Smooth muscle cell (in vitro differentiated cells): Measurements from ENCODE around the gene RCOR1. TPM values are rescaled to one million over a fixed set of nuclear protein-coding genes. Genes with fewer than 3 reads are reported as not detected.

ENCODE experiments used
- DNase-seq: peaks from one replicate; lab custom pipeline; 2025; ENCODE audit not compliant: unreplicated experiment; lab: John Stamatoyannopoulos, UW
- H2AFZ ChIP-seq: fragments of 200-600 bp; sonication (generic); 2 replicates; pipeline ENCODE4 v1.6.0; 2016; ENCODE audit warnings: antibody characterized with exemption, low read depth, mild to moderate bottlenecking
- H3F3A ChIP-seq: fragments of 200-600 bp; sonication (generic); 2 replicates; pipeline ENCODE4 v1.6.0; 2017; ENCODE audit warnings: antibody characterized with exemption, low read depth
- H3K27ac ChIP-seq: fragments of 200-600 bp; sonication (generic); 2 replicates; pipeline ENCODE4 v1.5.1; 2016; ENCODE audit warnings: low read depth, mild to moderate bottlenecking
- H3K27me3 ChIP-seq: fragments of 200-600 bp; sonication (generic); 2 replicates; pipeline ENCODE4 v1.6.1; 2016; ENCODE audit warnings: low read depth, mild to moderate bottlenecking
- H3K36me3 ChIP-seq: fragments of 200-600 bp; sonication (generic); 2 replicates; pipeline ENCODE4 v1.5.1; 2016; ENCODE audit warnings: low read depth
- H3K4me1 ChIP-seq: fragments of 200-600 bp; sonication (generic); 2 replicates; pipeline ENCODE4 v1.5.1; 2016; ENCODE audit warnings: low read depth
- H3K4me2 ChIP-seq: fragments of 200-600 bp; sonication (generic); 2 replicates; pipeline ENCODE4 v1.6.0; 2016; ENCODE audit warnings: mild to moderate bottlenecking
- H3K4me3 ChIP-seq: fragments of 200-600 bp; sonication (generic); 2 replicates; pipeline ENCODE4 v1.5.1; 2016; ENCODE audit warnings: mild to moderate bottlenecking
- H3K79me2 ChIP-seq: fragments of 200-600 bp; sonication (generic); 2 replicates; pipeline ENCODE4 v1.6.0; 2016; ENCODE audit warnings: low read depth, mild to moderate bottlenecking
- H3K9ac ChIP-seq: fragments of 200-600 bp; sonication (generic); 2 replicates; pipeline ENCODE4 v1.6.0; 2016; ENCODE audit warnings: low read depth
- H3K9me3 ChIP-seq: fragments of 200-600 bp; sonication (generic); replicated peaks from 2 replicates; pipeline ENCODE4 v1.5.1; 2016; ENCODE audit warnings: low read depth
- H4K20me1 ChIP-seq: fragments of 200-600 bp; sonication (generic); 2 replicates; pipeline ENCODE4 v1.6.0; 2016; ENCODE audit warnings: low read depth
- WGBS: methylation state at CpG from one replicate; pipeline ENCODE4 v1.1.7; 2016; ENCODE audit warnings: low lambda C conversion rate; 5-methylcytosine and 5-hydroxymethylcytosine counted together
- polyA plus RNA-seq: library from polyadenylated mRNA; unstranded; fragments of >200 nt; fragmentation: Nextera tagmentation; extraction: Ambion mirVana; gene quantifications from 2 replicates; pipeline ENCODE4 v1.2.1, GENCODE V29; 2016
- total RNA-seq: library from RNA; depleted of rRNA; stranded (reverse); fragments of >200 nt; gene quantifications from 2 replicates; pipeline ENCODE4 v1.2.3, GENCODE V29; 2014
- TF ChIP-seq, protein P1 (sequence below): fragments of 200-600 bp; sonication (generic); IDR thresholded peaks from 2 replicates; pipeline ENCODE4 v1.5.1; 2017; ENCODE audit warnings: borderline replicate concordance, mild to moderate bottlenecking, antibody characterized with exemption; ENCODE audit not compliant: insufficient read depth, poor library complexity, severe bottlenecking

Gene RCOR1
- total and polyA plus RNA-seq, 2 experiments from 2014 or later = 4.4 to 29.3 TPM

DNA sequence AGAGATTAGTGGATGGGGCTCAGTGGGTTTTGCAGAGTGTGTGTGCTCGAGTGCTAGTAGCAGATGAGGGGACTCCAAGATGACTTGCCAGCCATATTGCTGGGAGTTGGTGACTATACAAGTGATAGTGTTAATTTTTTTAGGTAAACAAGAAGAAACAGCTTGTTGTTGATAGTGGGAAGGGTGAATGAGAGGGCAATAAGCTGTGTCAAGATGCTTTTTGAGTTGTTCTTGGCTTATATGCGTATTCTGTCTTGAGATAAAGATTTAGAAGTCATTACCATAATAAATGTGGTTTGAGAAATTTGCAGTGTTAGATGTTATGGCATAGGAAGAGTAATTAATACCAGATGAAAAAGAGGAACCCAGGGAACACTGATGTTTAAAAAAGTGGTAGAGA lies 75.3 kb downstream of the RCOR1 start:
- H3K4me1 ChIP-seq = peaks cover 12% of the 10 kb centered on the region
- H3K4me3 ChIP-seq = no peak overlapping the region
- no peak overlapping the region for H3K9ac ChIP-seq
- no peaks in the 10 kb centered on the region for H3K9me3 ChIP-seq
- H2AFZ ChIP-seq = no peak overlapping the region
- no peak overlapping the region for H3K4me2 ChIP-seq
- H3F3A ChIP-seq = no peaks in the 10 kb centered on the region
- no peaks in the 10 kb centered on the region for H3K36me3 ChIP-seq
- no peak overlapping the region for H3K27ac ChIP-seq
- TF ChIP-seq, protein P1, sequence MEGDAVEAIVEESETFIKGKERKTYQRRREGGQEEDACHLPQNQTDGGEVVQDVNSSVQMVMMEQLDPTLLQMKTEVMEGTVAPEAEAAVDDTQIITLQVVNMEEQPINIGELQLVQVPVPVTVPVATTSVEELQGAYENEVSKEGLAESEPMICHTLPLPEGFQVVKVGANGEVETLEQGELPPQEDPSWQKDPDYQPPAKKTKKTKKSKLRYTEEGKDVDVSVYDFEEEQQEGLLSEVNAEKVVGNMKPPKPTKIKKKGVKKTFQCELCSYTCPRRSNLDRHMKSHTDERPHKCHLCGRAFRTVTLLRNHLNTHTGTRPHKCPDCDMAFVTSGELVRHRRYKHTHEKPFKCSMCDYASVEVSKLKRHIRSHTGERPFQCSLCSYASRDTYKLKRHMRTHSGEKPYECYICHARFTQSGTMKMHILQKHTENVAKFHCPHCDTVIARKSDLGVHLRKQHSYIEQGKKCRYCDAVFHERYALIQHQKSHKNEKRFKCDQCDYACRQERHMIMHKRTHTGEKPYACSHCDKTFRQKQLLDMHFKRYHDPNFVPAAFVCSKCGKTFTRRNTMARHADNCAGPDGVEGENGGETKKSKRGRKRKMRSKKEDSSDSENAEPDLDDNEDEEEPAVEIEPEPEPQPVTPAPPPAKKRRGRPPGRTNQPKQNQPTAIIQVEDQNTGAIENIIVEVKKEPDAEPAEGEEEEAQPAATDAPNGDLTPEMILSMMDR = no peak
- peaks cover 100% of the 10 kb centered on the region for H3K79me2 ChIP-seq
- peaks cover 99% of the 10 kb centered on the region for H4K20me1 ChIP-seq
- WGBS = 81% methylated on average over 2 of the region's 2 CpGs
- H3K27me3 ChIP-seq = no peaks in the 10 kb centered on the region
- no peak for DNase-seq

DNA sequence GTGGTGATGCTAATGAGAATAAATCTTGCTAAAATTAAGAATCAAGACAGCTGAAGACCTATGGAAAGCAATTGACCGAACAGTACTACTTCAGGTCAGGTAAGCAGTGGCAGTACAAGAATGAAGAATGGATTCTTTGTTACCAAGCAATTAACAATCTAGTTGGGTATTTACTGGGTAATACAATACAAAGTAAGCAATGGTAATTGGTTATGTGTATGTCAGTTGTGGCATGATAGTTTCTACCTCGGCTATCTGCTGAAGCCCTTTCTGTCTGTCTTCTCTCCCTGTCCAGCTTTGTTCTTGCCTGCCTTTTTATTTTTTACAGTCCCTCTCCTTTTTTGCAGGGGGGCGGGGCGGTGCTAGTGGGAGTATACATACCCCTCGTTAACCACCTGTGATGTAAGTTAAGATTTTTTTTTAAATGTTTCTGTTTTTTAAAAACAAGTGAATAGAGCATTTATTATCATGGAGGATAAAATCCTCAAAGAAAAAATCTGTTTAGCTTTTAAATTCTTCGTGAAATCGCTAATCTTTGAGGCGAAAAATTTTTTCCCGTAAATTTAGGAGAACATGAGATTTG lies 75.9 kb downstream of the RCOR1 start:
- no peak overlapping the region for H2AFZ ChIP-seq
- peaks cover 5% of the 10 kb centered on the region for H3K4me1 ChIP-seq
- no peak overlapping the region for H3K4me2 ChIP-seq
- WGBS = 96% methylated on average over 9 of the region's 9 CpGs
- H3K27ac ChIP-seq = no peak overlapping the region
- no peaks in the 10 kb centered on the region for H3K9me3 ChIP-seq
- no peak overlapping the region for H3K4me3 ChIP-seq
- H4K20me1 ChIP-seq = peaks cover 99% of the 10 kb centered on the region
- TF ChIP-seq, protein P1 = no peak
- no peaks in the 10 kb centered on the region for H3K36me3 ChIP-seq
- no peaks in the 10 kb centered on the region for H3K27me3 ChIP-seq
- peaks cover 100% of the 10 kb centered on the region for H3K79me2 ChIP-seq
- DNase-seq = no peak
- no peaks in the 10 kb centered on the region for H3F3A ChIP-seq
- H3K9ac ChIP-seq = no peak overlapping the region

DNA sequence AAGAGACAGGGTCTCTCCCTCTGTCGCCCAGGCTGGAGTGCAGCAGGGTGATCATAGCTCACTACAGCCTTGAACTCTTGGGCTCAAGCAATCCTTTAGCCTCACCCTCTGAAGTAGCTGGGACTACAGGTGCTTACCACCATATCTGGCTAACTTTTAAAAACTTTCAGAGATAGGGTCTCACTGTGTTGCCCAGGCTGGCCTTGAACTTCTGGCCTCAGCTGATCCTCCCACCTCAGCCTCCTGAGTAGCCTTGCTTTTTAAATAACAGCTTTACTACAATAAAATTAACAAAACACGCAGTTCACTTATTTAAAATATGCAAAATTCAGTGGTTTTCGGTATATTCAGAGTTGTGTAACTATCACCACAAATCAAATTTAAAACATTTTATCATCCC lies 79.0 kb downstream of the RCOR1 start:
- no peaks in the 10 kb centered on the region for H3F3A ChIP-seq
- no peaks in the 10 kb centered on the region for H3K27me3 ChIP-seq
- peaks cover 93% of the 10 kb centered on the region for H4K20me1 ChIP-seq
- H3K27ac ChIP-seq = no peak overlapping the region
- peaks cover 94% of the 10 kb centered on the region for H3K79me2 ChIP-seq
- no peak overlapping the region for H3K9ac ChIP-seq
- TF ChIP-seq, protein P1 = no peak
- DNase-seq = no peak
- WGBS = 100% methylated on average over 3 of the region's 3 CpGs
- no peaks in the 10 kb centered on the region for H3K9me3 ChIP-seq
- no peak overlapping the region for H3K4me3 ChIP-seq
- no peak overlapping the region for H2AFZ ChIP-seq
- no peaks in the 10 kb centered on the region for H3K36me3 ChIP-seq
- no peaks in the 10 kb centered on the region for H3K4me1 ChIP-seq
- H3K4me2 ChIP-seq = no peak overlapping the region

DNA sequence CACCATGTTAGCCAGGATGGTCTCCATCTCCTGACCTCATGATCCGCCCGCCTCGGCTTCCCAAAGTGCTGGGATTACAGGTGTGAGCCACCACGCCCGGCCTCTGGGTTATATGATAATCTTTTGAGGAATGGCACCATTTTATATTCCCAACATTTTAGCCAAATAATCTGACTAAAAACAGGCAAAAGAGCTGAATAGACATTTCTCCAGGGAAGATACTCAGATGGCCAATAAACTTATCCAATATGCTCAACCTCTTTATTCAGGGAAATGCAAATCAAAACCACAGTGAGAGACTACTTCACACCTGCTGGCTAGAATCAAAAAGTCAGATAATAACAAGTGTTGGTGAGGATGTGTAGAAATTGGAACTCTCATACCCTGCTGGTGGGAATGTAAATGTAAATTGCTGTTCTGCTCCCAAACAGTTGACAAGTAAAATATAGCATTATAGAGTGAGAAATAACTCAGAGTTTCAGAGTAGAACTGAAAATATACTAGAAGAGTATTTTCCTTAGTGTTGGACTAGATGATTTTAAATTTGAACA lies 80.0 kb downstream of the RCOR1 start:
- Histone ChIP-seq H3K9me3 (no peaks in the 10 kb centered on the region), H2AFZ (no peak overlapping the region), H3K4me2 (no peak overlapping the region), H3K27ac (no peak overlapping the region), H3K4me3 (no peak overlapping the region), H3K79me2 (peaks cover 83% of the 10 kb centered on the region), H4K20me1 (peaks cover 82% of the 10 kb centered on the region), H3K27me3 (no peaks in the 10 kb centered on the region), H3F3A (no peaks in the 10 kb centered on the region), H3K36me3 (no peaks in the 10 kb centered on the region), H3K9ac (no peak overlapping the region), H3K4me1 (no peaks in the 10 kb centered on the region)
- TF ChIP-seq, protein P1 = no peak
- DNase-seq = no peak
- over 99% methylated on average over 5 of the region's 5 CpGs for WGBS
